ENCODE measurements around the gene NQO2. TPM values are rescaled to one million over a fixed set of nuclear protein-coding genes. Genes with fewer than 3 reads are reported as not detected.
"Not testable (repeated sequence)": the region's sequence is repeated elsewhere in the genome, so short reads cannot be mapped to it uniquely, and the experiment has no call there.

NQO2 gene
- total RNA-seq, 1 donor from 2014 or later, result 19.1 TPM

DNA sequence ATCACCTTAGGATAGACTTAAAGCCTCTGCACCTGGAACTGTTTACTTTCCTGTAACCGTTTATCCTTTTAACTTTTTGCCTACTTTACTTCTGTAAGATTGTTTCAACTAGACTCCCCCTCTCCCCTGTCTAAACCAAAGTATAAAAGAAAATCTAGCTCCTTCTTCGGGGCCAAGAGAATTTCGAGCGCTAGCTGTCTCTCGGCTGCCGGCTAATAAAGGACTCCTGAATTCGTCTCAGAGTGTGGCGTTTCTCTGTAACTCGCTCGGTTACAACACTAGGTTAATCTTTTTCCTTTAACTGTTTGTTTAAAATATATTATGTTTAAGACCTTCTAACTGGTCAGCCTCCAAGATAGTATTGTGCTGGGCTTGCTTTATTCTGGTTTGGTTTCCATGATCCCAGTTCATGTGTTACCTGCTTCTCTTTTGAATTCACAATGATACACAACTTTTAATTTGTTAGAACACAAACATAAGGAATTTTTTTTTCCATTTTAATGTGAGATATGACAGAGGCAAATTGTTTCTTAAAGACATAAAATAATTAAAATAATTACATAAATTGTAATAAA is 8.7 kb upstream of the NQO2 start:
- H3K4me1 Mint-ChIP-seq (ENCODE audit: unreplicated experiment), result peaks cover 23% of the 10 kb centered on the region
- peak overlapping the region; percentile 98 for H3K27ac Mint-ChIP-seq
- H3K27me3 Mint-ChIP-seq, result no peaks in the 10 kb centered on the region
- TF ChIP-seq, protein P1, sequence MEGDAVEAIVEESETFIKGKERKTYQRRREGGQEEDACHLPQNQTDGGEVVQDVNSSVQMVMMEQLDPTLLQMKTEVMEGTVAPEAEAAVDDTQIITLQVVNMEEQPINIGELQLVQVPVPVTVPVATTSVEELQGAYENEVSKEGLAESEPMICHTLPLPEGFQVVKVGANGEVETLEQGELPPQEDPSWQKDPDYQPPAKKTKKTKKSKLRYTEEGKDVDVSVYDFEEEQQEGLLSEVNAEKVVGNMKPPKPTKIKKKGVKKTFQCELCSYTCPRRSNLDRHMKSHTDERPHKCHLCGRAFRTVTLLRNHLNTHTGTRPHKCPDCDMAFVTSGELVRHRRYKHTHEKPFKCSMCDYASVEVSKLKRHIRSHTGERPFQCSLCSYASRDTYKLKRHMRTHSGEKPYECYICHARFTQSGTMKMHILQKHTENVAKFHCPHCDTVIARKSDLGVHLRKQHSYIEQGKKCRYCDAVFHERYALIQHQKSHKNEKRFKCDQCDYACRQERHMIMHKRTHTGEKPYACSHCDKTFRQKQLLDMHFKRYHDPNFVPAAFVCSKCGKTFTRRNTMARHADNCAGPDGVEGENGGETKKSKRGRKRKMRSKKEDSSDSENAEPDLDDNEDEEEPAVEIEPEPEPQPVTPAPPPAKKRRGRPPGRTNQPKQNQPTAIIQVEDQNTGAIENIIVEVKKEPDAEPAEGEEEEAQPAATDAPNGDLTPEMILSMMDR (conservative IDR thresholded peaks at IDR 0.05), result no peak
- no peaks in the 10 kb centered on the region for H3K9me3 Mint-ChIP-seq
- H3K36me3 Mint-ChIP-seq, result no peaks in the 10 kb centered on the region
- DNase-seq (ENCODE audit: extremely low spot score, unreplicated experiment), result no peak
- H3K4me3 Mint-ChIP-seq, result peak overlapping the region; percentile 95

DNA sequence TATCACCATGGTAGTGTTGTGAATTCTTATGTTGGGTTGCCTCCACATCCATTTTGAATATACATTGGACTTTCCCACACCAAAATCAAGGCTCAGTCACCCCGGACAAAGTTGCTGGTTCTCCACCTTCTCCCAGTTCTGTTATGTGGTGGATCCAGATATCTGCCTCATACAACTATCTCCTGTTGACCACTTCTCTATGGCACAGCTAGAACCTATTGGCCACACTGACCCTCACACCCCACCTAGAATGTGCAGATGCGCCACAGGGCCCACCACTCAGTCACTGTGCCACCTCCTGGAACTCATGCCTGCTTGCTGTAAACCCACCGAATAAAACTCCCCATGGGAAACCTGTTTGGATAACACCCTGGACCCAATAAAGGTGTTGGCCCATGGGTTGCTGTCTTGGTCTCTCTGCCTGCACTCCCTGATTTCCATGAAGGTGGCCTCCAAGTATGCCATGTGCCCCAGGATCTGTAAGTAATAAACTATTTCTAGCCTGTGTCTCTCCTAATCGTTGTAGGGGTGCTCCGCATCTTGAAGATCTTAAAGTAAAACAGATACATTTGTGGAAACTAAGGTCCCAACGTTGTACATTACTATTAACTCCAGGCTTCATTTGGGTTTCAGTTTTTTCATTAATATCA is 7.2 kb upstream of the NQO2 start:
- Mint-ChIP-seq H3K4me1 (ENCODE audit: unreplicated experiment) (peaks cover 19% of the 10 kb centered on the region), H3K36me3 (no peaks in the 10 kb centered on the region), H3K4me3 (peak overlapping the region; percentile 66), H3K9me3 (no peaks in the 10 kb centered on the region), H3K27me3 (no peaks in the 10 kb centered on the region), H3K27ac (peak overlapping the region; percentile 30)
- TF ChIP-seq, protein P1 (conservative IDR thresholded peaks at IDR 0.05), result no peak
- DNase-seq (ENCODE audit: extremely low spot score, unreplicated experiment), result no peak

DNA sequence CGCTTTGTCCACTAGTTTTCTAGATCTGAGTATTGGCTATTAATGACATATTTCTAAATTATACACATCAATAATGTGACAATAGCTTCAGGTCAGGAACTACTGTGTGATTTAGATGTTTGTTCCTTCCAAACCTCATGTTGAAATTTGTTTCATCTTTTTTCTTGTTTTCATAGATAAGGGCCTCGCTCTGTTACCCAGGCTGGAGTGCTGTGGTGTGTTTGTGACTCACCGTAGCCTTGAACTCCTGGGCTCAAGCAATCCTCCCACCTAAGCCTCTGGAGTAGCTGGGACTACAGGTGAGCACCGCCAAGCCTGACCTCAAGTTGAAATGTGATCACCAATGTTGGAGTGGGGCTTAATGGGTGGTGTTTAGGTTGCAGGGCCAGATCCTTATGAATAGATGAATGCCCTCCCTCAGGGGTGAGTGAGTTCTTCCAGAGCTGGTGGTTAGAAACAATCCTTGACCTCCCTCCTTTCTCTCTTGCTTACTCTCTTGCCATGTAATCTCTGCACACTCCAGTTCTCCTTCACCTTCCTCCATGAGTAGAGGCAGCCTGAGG is 5.9 kb upstream of the NQO2 start:
- Mint-ChIP-seq H3K36me3 (no peaks in the 10 kb centered on the region), H3K4me1 (ENCODE audit: unreplicated experiment) (peaks cover 20% of the 10 kb centered on the region), H3K27me3 (no peaks in the 10 kb centered on the region), H3K4me3 (no peak overlapping the region), H3K9me3 (no peaks in the 10 kb centered on the region), H3K27ac (no peak overlapping the region)
- DNase-seq (ENCODE audit: extremely low spot score, unreplicated experiment), result no peak
- TF ChIP-seq, protein P1 (conservative IDR thresholded peaks at IDR 0.05), result no peak

DNA sequence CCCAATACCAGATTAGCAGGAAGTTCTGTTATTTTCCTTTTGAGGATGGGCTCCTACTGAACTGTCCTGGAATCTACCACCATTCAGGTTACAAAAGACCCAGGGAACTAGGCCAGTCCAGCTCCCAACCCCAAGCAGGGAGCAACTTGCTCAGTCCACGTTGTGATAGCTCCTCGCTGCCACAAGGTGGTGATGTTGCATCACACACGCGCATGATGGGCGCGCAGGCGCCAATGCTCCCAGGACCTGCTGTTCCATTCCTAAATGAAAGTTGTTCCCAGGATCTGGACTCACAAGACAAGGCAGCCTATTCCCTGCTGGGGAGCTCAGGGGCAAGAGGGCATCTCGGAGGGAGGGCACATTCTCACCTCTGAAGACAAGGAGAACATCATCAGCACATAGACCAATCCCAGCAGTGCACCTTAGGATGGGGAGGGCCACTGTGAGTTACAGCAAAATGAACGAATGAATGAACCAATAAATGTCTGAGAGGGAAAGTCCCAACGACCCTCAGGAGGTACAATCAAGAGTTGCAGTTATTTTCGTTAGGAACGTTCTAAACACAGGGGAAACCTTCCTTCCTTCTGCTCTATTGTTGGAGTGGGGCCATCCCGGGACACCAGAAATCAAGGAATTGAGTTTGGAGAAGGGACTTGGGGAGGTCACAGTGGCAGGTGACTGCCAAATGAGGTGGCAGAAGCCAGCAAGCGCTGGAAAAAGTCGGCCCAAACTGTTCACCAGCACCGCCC is 1.3 kb upstream of the NQO2 start:
- Mint-ChIP-seq H3K4me1 (ENCODE audit: unreplicated experiment) (peaks cover 19% of the 10 kb centered on the region), H3K27ac (peak overlapping the region; percentile 94), H3K4me3 (peak overlapping the region; percentile 91)
- H3K9me3 Mint-ChIP-seq; H3K36me3 Mint-ChIP-seq; DNase-seq (ENCODE audit: extremely low spot score, unreplicated experiment); H3K27me3 Mint-ChIP-seq: not testable (repeated sequence)
- TF ChIP-seq, protein P1 (conservative IDR thresholded peaks at IDR 0.05), result peak; percentile 72

DNA sequence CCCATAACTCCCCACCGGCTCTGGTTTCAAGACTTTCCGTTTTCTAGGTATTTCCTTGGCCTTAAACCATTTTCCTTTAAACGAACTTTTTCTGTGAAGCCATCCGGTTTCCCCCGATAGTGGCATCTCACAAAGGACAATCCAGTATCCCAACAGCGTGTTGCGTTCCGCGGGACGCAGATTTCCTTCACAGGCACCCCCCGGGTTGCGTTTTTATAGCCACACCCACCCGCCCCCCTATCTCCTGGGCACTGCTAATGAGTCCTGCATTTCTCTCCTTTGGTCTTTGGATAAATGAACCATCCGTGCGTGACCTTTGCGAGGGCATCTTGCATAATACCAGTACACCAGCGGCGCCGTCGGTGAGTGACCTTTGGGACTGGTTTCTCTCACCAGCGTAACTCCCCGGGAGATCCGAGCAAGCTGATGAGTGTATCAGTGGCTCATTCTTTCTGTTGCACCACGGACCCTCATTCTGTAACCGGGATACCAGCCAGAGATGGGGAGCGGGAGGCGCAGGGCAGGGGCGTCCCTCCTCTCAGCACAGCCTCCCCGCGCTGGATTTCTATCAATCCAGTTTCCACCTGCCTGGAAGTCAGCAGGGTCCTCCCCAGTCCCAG is 586 bp upstream of the NQO2 start:
- no peak for DNase-seq (ENCODE audit: extremely low spot score, unreplicated experiment)
- H3K27ac Mint-ChIP-seq, result peak overlapping the region; percentile 94
- no peaks in the 10 kb centered on the region for H3K27me3 Mint-ChIP-seq
- H3K36me3 Mint-ChIP-seq, result peaks cover 5% of the 10 kb centered on the region
- H3K4me3 Mint-ChIP-seq, result peak overlapping the region; percentile 91
- TF ChIP-seq, protein P1 (conservative IDR thresholded peaks at IDR 0.05), result no peak
- H3K4me1 Mint-ChIP-seq (ENCODE audit: unreplicated experiment), result peaks cover 19% of the 10 kb centered on the region
- no peaks in the 10 kb centered on the region for H3K9me3 Mint-ChIP-seq

Measured in type B pancreatic cell (in vitro differentiated cells).